COLO829 (cell line): Measurements from ENCODE around the gene TPBGL.
"Not testable (repeated sequence)": the region's sequence is repeated elsewhere in the genome, so short reads cannot be mapped to it uniquely, and the experiment has no call there.

ENCODE experiments used
- DNase-seq: peaks from one replicate; pipeline ENCODE4 v3.0.0; 2012; ENCODE audit warnings: low spot score

Gene TPBGL

GRCh38 chr11:75272821-75273301 is 32.3 kb downstream of the TPBGL start:
- no peak for DNase-seq

GRCh38 chr11:75273411-75274391 is 33.1 kb downstream of the TPBGL start:
- no peak for DNase-seq

- DNase-seq: not testable (repeated sequence)
Measured at GRCh38 chr11:75274716-75275115, 34.1 kb downstream of the TPBGL start.

GRCh38 chr11:75275581-75275980 is 35.0 kb downstream of the TPBGL start:
- DNase-seq: no peak

- DNase-seq: no peak
Measured at GRCh38 chr11:75276186-75276585, 35.6 kb downstream of the TPBGL start.

- no peak for DNase-seq
Measured at GRCh38 chr11:75276686-75277085, 36.1 kb downstream of the TPBGL start.

GRCh38 chr11:75277211-75277805 is 36.7 kb downstream of the TPBGL start:
- no peak for DNase-seq

GRCh38 chr11:75277991-75278790 is 37.6 kb downstream of the TPBGL start:
- no peak for DNase-seq

GRCh38 chr11:75279273-75279672 is 38.7 kb downstream of the TPBGL start:
- DNase-seq: no peak

GRCh38 chr11:75280227-75280701 is 39.7 kb downstream of the TPBGL start:
- peak; percentile 74 for DNase-seq

- DNase-seq: no peak
Measured at GRCh38 chr11:75280770-75281468, 40.3 kb downstream of the TPBGL start.

- DNase-seq: no peak
Measured at GRCh38 chr11:75281469-75282095, 41.0 kb downstream of the TPBGL start.

- DNase-seq: no peak
Measured at GRCh38 chr11:75283391-75283931, 42.9 kb downstream of the TPBGL start.

GRCh38 chr11:75285776-75286360 is 45.3 kb downstream of the TPBGL start:
- DNase-seq: no peak

GRCh38 chr11:75286826-75287465 is 46.4 kb downstream of the TPBGL start:
- DNase-seq: no peak

GRCh38 chr11:75287579-75287978 is 47.0 kb downstream of the TPBGL start:
- no peak for DNase-seq

- no peak for DNase-seq
Measured at GRCh38 chr11:75289511-75289760, 48.9 kb downstream of the TPBGL start.

GRCh38 chr11:75289919-75290318 is 49.3 kb downstream of the TPBGL start:
- no peak for DNase-seq

GRCh38 chr11:75291741-75292140 is 51.2 kb downstream of the TPBGL start:
- no peak for DNase-seq

GRCh38 chr11:75292943-75293342 is 52.4 kb downstream of the TPBGL start:
- DNase-seq: no peak
